Prostate gland (tissue), 2 donors: ENCODE results near the gene ZMYM5.

Source experiments
- POLR2A ChIP-seq: fragments of 450-650 bp; IDR thresholded peaks from one replicate; pipeline ENCODE4 v1.6.1; 2016; ENCODE audit warnings: antibody characterized with exemption, mild to moderate bottlenecking
- POLR2AphosphoS5 ChIP-seq: sonication (generic); formaldehyde crosslinking; IDR thresholded peaks from one replicate; pipeline ENCODE4 v1.6.1; 2017; ENCODE audit warnings: antibody characterized with exemption
- TF ChIP-seq, protein P1 (sequence below), 4 experiments: fragments of 200-600 bp in 2 of 4; fragments of 450-650 bp in 2 of 4; sonication (generic) in 2 of 4; IDR thresholded peaks; 1 replicate in 3 of 4; 2 replicates in 1 of 4; pipeline ENCODE4 v1.5.1; 2016 to 2019; ENCODE audit warnings: antibody characterized with exemption in 4 of 4, mild to moderate bottlenecking in 2 of 4, moderate library complexity in 2 of 4

GRCh38 chr13:19782727-19783682 lies 80.4 kb downstream of the ZMYM5 start, which contains the start of gene PSPC1:
- TF ChIP-seq, protein P1, sequence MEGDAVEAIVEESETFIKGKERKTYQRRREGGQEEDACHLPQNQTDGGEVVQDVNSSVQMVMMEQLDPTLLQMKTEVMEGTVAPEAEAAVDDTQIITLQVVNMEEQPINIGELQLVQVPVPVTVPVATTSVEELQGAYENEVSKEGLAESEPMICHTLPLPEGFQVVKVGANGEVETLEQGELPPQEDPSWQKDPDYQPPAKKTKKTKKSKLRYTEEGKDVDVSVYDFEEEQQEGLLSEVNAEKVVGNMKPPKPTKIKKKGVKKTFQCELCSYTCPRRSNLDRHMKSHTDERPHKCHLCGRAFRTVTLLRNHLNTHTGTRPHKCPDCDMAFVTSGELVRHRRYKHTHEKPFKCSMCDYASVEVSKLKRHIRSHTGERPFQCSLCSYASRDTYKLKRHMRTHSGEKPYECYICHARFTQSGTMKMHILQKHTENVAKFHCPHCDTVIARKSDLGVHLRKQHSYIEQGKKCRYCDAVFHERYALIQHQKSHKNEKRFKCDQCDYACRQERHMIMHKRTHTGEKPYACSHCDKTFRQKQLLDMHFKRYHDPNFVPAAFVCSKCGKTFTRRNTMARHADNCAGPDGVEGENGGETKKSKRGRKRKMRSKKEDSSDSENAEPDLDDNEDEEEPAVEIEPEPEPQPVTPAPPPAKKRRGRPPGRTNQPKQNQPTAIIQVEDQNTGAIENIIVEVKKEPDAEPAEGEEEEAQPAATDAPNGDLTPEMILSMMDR (IDR thresholded peaks at IDR 0.05) = peak in 2 of 4 experiments; percentile 18 to 26
- TF ChIP-seq POLR2A (peak; percentile 93), POLR2AphosphoS5 (peak; percentile 97)
